Esophagus squamous epithelium (tissue), 4 donors: Measurements from ENCODE around the gene HIPK3.

Experiments
- POLR2A ChIP-seq, 4 donors: fragments of 450-650 bp; IDR thresholded peaks; one replicate each; pipeline ENCODE4 v1.6.1; 2017; ENCODE audit warnings: antibody characterized with exemption in 4 of 4, mild to moderate bottlenecking in 4 of 4, moderate library complexity in 3 of 4
- TF ChIP-seq, protein P1 (sequence below), 6 experiments: fragments of 450-650 bp in 4 of 6; fragments of 200-600 bp in 2 of 6; sonication (generic) in 2 of 6; IDR thresholded peaks; one replicate each; pipeline ENCODE4 v1.5.1; 2016 to 2019; ENCODE audit warnings: antibody characterized with exemption in 6 of 6, mild to moderate bottlenecking in 4 of 6, moderate library complexity in 4 of 6

DNA sequence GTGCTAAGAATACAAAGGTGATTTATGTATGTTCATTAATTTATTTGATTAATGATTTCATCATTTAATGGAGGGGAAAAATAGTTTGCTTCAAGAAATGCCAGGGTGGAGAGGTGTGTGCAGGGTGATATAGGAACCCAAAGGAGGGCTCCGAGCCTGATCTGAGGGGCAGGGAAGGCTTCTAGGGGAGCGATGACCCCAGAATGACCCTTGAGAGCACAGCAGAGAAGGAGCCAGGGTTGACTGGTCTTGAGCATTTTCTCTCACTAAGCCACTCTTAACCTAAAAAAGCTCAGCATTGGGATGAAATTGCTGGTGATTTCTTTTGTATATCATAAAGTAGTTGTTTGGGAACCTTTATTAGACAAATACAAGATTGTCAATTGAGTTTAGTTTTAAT lies 35.1 kb downstream of the HIPK3 start:
- TF ChIP-seq, protein P1, sequence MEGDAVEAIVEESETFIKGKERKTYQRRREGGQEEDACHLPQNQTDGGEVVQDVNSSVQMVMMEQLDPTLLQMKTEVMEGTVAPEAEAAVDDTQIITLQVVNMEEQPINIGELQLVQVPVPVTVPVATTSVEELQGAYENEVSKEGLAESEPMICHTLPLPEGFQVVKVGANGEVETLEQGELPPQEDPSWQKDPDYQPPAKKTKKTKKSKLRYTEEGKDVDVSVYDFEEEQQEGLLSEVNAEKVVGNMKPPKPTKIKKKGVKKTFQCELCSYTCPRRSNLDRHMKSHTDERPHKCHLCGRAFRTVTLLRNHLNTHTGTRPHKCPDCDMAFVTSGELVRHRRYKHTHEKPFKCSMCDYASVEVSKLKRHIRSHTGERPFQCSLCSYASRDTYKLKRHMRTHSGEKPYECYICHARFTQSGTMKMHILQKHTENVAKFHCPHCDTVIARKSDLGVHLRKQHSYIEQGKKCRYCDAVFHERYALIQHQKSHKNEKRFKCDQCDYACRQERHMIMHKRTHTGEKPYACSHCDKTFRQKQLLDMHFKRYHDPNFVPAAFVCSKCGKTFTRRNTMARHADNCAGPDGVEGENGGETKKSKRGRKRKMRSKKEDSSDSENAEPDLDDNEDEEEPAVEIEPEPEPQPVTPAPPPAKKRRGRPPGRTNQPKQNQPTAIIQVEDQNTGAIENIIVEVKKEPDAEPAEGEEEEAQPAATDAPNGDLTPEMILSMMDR (IDR thresholded peaks at IDR 0.05), result no peak
- no peak for TF ChIP-seq POLR2A (IDR thresholded peaks at IDR 0.05)
